SU-DHL-6 (cell line): ENCODE data around the gene HTR5A.

Experiments used
- CTCF ChIP-seq: fragments of 200-600 bp; sonication (generic); IDR thresholded peaks from one replicate; pipeline ENCODE4 v1.5.1; 2017; ENCODE audit warnings: antibody characterized with exemption, mild to moderate bottlenecking, low read length, moderate library complexity; ENCODE audit not compliant: insufficient read depth, poor library complexity, severe bottlenecking
- EZH2phosphoT487 ChIP-seq: fragments of 200-600 bp; sonication (generic), shearing (Covaris generic); conservative IDR thresholded peaks from 2 replicates; pipeline ENCODE4 v1.6.1; 2018; ENCODE audit warnings: mild to moderate bottlenecking, antibody characterized with exemption, low read length, moderate library complexity, mixed read lengths

- TF ChIP-seq CTCF: no peak
- no peak for TF ChIP-seq EZH2phosphoT487
These were observed 24.6 kb downstream of the HTR5A start for GRCh38 chr7:155094636-155095135.
